H9 (cell line): ENCODE measurements around the gene YY2. TPM values are rescaled to one million over a fixed set of nuclear protein-coding genes. Genes with fewer than 3 reads are reported as not detected.

ENCODE experiments used
- DNase-seq: peaks from one replicate; pipeline ENCODE4 v3.0.0-alpha.2; 2017
- H2AFZ ChIP-seq: one replicate; pipeline ENCODE4 v1.6.1; 2013; ENCODE audit warnings: mild to moderate bottlenecking, low read length, control low read depth, moderate library complexity
- H2AK5ac ChIP-seq: 2 replicates; pipeline ENCODE4 v1.6.1; 2013; ENCODE audit warnings: low read length, control low read depth, mixed read lengths; ENCODE audit not compliant: insufficient read length
- H2BK120ac ChIP-seq: one replicate; pipeline ENCODE4 v1.6.1; 2013; ENCODE audit warnings: low read depth, mild to moderate bottlenecking, low read length, control low read depth, inconsistent platforms; ENCODE audit not compliant: poor library complexity, severe bottlenecking
- H2BK12ac ChIP-seq: 2 replicates; pipeline ENCODE4 v1.6.1; 2013; ENCODE audit warnings: low read length, control low read depth, mixed read lengths, low read depth; ENCODE audit not compliant: insufficient read length
- H2BK15ac ChIP-seq: 2 replicates; pipeline ENCODE4 v1.6.1; 2013; ENCODE audit warnings: low read depth, low read length, control low read depth
- H2BK20ac ChIP-seq: one replicate; pipeline ENCODE4 v1.6.1; 2013; ENCODE audit warnings: low read depth, mild to moderate bottlenecking, low read length, control low read depth, inconsistent platforms; ENCODE audit not compliant: poor library complexity, severe bottlenecking
- H2BK5ac ChIP-seq: 2 replicates; pipeline ENCODE4 v1.6.1; 2013; ENCODE audit warnings: low read length, control low read depth, mixed read lengths; ENCODE audit not compliant: insufficient read length
- H3K14ac ChIP-seq: 2 replicates; pipeline ENCODE4 v1.6.1; 2013; ENCODE audit warnings: low read length, control low read depth; ENCODE audit not compliant: insufficient read depth
- H3K18ac ChIP-seq: 2 replicates; pipeline ENCODE4 v1.6.1; 2013; ENCODE audit warnings: low read depth, mild to moderate bottlenecking, mixed read lengths, low read length, control low read depth; ENCODE audit not compliant: insufficient read length
- H3K23ac ChIP-seq: 2 replicates; pipeline ENCODE4 v1.6.1; 2013; ENCODE audit warnings: low read length, control low read depth, mixed read lengths, low read depth; ENCODE audit not compliant: insufficient read length
- H3K23me2 ChIP-seq: 2 replicates; pipeline ENCODE4 v1.6.1; 2013; ENCODE audit warnings: low read depth, mild to moderate bottlenecking, mixed read lengths, low read length, control low read depth; ENCODE audit not compliant: insufficient read length, poor library complexity, severe bottlenecking
- H3K27ac ChIP-seq: 2 replicates; pipeline ENCODE4 v1.5.1; 2013; ENCODE audit warnings: low read length, control low read depth, mixed read lengths, low read depth; ENCODE audit not compliant: insufficient read length
- H3K27me3 ChIP-seq: 2 replicates; pipeline ENCODE4 v1.6.1; 2013; ENCODE audit warnings: low read length, control low read depth, inconsistent platforms; ENCODE audit not compliant: insufficient read depth
- H3K4ac ChIP-seq: 2 replicates; pipeline ENCODE4 v1.6.1; 2013; ENCODE audit warnings: low read depth, mild to moderate bottlenecking, control low read depth, inconsistent platforms, low read length, moderate library complexity
- H3K4me1 ChIP-seq: 2 replicates; pipeline ENCODE4 v1.6.1; 2013; ENCODE audit warnings: low read length, control low read depth, inconsistent platforms; ENCODE audit not compliant: insufficient read depth
- H3K4me2 ChIP-seq: 2 replicates; pipeline ENCODE4 v1.6.1; 2013; ENCODE audit warnings: low read length, control low read depth, mixed read lengths; ENCODE audit not compliant: insufficient read length, insufficient read depth
- H3K56ac ChIP-seq: 2 replicates; pipeline ENCODE4 v1.6.1; 2013; ENCODE audit warnings: low read depth, mild to moderate bottlenecking, mixed read lengths, low read length, control low read depth; ENCODE audit not compliant: insufficient read length
- H3K79me1 ChIP-seq: 2 replicates; pipeline ENCODE4 v1.6.1; 2013; ENCODE audit warnings: low read depth, mild to moderate bottlenecking, moderate library complexity, low read length, control low read depth, inconsistent platforms; ENCODE audit not compliant: insufficient read depth, poor library complexity, severe bottlenecking
- H3K79me2 ChIP-seq: 2 replicates; pipeline ENCODE4 v1.6.1; 2013; ENCODE audit warnings: low read length, control low read depth, inconsistent platforms; ENCODE audit not compliant: insufficient read depth
- H3K9ac ChIP-seq: 2 replicates; pipeline ENCODE4 v1.6.1; 2013; ENCODE audit warnings: low read length, control low read depth, mixed read lengths; ENCODE audit not compliant: insufficient read length; ENCODE audit errors: extremely low read depth
- H3K9me3 ChIP-seq: one replicate; pipeline ENCODE4 v1.6.1; 2013; ENCODE audit warnings: low read depth, low read length, inconsistent platforms; ENCODE audit not compliant: control insufficient read depth
- H3T11ph ChIP-seq: one replicate; pipeline ENCODE4 v1.6.1; 2013; ENCODE audit warnings: mild to moderate bottlenecking, low read length, control low read depth, inconsistent platforms
- H4K20me1 ChIP-seq: one replicate; pipeline ENCODE4 v1.6.1; 2013; ENCODE audit not compliant: control insufficient read depth, insufficient read length, insufficient read depth
- H4K5ac ChIP-seq: 2 replicates; pipeline ENCODE4 v1.6.1; 2013; ENCODE audit warnings: low read depth, mild to moderate bottlenecking, mixed read lengths, low read length, control low read depth; ENCODE audit not compliant: insufficient read length
- H4K8ac ChIP-seq: replicated peaks from 2 replicates; pipeline ENCODE4 v1.6.1; 2013; ENCODE audit warnings: low read length, control low read depth, mixed read lengths, low read depth; ENCODE audit not compliant: insufficient read length
- H4K91ac ChIP-seq: 2 replicates; pipeline ENCODE4 v1.6.1; 2013; ENCODE audit warnings: low read depth, mild to moderate bottlenecking, moderate library complexity, mixed read lengths, low read length, control low read depth; ENCODE audit not compliant: insufficient read length
- H3K27ac Mint-ChIP-seq, 3 experiments: 2 replicates in 2 of 3; 3 replicates in 1 of 3; pipeline ENCODE4 v1.8.0; 2020 to 2021; ENCODE audit warnings: mixed read lengths in 3 of 3, mild to moderate bottlenecking in 1 of 3, moderate library complexity in 1 of 3
- H3K27me3 Mint-ChIP-seq: 2 replicates; pipeline ENCODE4 v1.8.0; 2021; ENCODE audit warnings: low read depth, mild to moderate bottlenecking, moderate library complexity, mixed read lengths
- H3K36me3 Mint-ChIP-seq, 3 experiments: 2 replicates in 2 of 3; 3 replicates in 1 of 3; pipeline ENCODE4 v1.8.0; 2020 to 2021; ENCODE audit warnings: low read depth in 3 of 3, mixed read lengths in 3 of 3; ENCODE audit not compliant: insufficient read depth in 1 of 3
- H3K4me1 Mint-ChIP-seq, 2 experiments: 2 replicates each; pipeline ENCODE4 v1.8.0; 2020; ENCODE audit warnings: mixed read lengths in 2 of 2
- H3K4me3 Mint-ChIP-seq, 2 experiments: 2 replicates in 1 of 2; 3 replicates in 1 of 2; pipeline ENCODE4 v1.8.0; 2020 to 2021; ENCODE audit warnings: mild to moderate bottlenecking in 2 of 2, mixed read lengths in 2 of 2, moderate library complexity in 1 of 2
- H3K9me3 Mint-ChIP-seq, 2 experiments: 2 replicates in 1 of 2; 3 replicates in 1 of 2; pipeline ENCODE4 v1.8.0; 2020; ENCODE audit warnings: mild to moderate bottlenecking in 2 of 2, mixed read lengths in 2 of 2, moderate library complexity in 1 of 2
- WGBS: extraction: QIAGEN DNeasy Blood & Tissue Kit; methylation state at CpG from one replicate; pipeline ENCODE4 v1.1.7; 2013; ENCODE audit warnings: missing lambda C conversion rate, low lambda C conversion rate, mixed read lengths; ENCODE audit not compliant: insufficient read length; ENCODE audit errors: extremely low coverage; 5-methylcytosine and 5-hydroxymethylcytosine counted together
- total RNA-seq: library from RNA; stranded (reverse); gene quantifications from 2 replicates; pipeline ENCODE4 v1.2.1, GENCODE V29; 2021
- TF ChIP-seq, protein P1 (sequence below): fragments of 200-600 bp; sonication (generic); conservative IDR thresholded peaks from 3 replicates; pipeline ENCODE4 v1.8.0; 2021; ENCODE audit warnings: antibody characterized with exemption, mild to moderate bottlenecking

The YY2 gene
- total RNA-seq, 1 experiment from 2014 or later = 1.8 TPM

DNA sequence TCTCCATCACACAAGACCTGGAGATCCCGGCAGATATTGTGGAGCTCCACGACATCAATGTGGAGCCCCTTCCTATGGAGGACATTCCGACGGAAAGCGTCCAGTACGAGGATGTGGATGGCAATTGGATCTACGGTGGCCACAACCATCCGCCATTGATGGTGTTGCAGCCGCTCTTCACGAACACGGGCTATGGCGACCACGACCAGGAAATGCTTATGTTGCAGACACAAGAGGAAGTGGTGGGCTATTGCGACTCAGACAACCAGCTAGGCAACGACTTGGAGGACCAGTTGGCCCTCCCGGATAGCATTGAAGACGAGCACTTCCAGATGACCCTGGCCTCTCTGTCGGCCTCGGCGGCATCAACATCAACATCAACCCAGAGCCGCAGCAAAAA lies 717 bp downstream of the YY2 start:
- H3K56ac ChIP-seq = no peak overlapping the region
- H3K4ac ChIP-seq = no peak overlapping the region
- H4K8ac ChIP-seq = no peak overlapping the region
- WGBS = no CpG with 5 or more reads among the region's 21 CpGs
- no peak overlapping the region for H2AFZ ChIP-seq
- no peak overlapping the region for H3K14ac ChIP-seq
- no peak overlapping the region for H2BK12ac ChIP-seq
- H3K18ac ChIP-seq = no peak overlapping the region
- H2BK5ac ChIP-seq = no peak overlapping the region
- TF ChIP-seq, protein P1, sequence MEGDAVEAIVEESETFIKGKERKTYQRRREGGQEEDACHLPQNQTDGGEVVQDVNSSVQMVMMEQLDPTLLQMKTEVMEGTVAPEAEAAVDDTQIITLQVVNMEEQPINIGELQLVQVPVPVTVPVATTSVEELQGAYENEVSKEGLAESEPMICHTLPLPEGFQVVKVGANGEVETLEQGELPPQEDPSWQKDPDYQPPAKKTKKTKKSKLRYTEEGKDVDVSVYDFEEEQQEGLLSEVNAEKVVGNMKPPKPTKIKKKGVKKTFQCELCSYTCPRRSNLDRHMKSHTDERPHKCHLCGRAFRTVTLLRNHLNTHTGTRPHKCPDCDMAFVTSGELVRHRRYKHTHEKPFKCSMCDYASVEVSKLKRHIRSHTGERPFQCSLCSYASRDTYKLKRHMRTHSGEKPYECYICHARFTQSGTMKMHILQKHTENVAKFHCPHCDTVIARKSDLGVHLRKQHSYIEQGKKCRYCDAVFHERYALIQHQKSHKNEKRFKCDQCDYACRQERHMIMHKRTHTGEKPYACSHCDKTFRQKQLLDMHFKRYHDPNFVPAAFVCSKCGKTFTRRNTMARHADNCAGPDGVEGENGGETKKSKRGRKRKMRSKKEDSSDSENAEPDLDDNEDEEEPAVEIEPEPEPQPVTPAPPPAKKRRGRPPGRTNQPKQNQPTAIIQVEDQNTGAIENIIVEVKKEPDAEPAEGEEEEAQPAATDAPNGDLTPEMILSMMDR = no peak
- H2AK5ac ChIP-seq = no peak overlapping the region
- no peaks in the 10 kb centered on the region for H3K23me2 ChIP-seq
- H3K27me3 ChIP-seq = no peaks in the 10 kb centered on the region
- H3K4me1 ChIP-seq = no peaks in the 10 kb centered on the region
- no peak overlapping the region; a peak in 1 of 7 replicates for H3K27ac Mint-ChIP-seq
- no peak overlapping the region for H4K91ac ChIP-seq
- no peaks in the 10 kb centered on the region for H3K9me3 ChIP-seq
- no peaks in the 10 kb centered on the region for H3K79me2 ChIP-seq
- H2BK15ac ChIP-seq = no peak overlapping the region
- H2BK20ac ChIP-seq = no peak overlapping the region
- H3K23ac ChIP-seq = no peak overlapping the region
- no peaks in the 10 kb centered on the region for H3K27me3 Mint-ChIP-seq
- H3K27ac ChIP-seq = no peak overlapping the region
- no peak overlapping the region for H3K4me2 ChIP-seq
- H3K4me1 Mint-ChIP-seq = no peaks in the 10 kb centered on the region
- no peak overlapping the region for H4K5ac ChIP-seq
- no peaks in the 10 kb centered on the region for H4K20me1 ChIP-seq
- peaks cover 8 to 29% (median 9%) of the 10 kb centered on the region in 3 experiments; a peak in 6 of 7 replicates for H3K36me3 Mint-ChIP-seq
- no peak for DNase-seq
- H2BK120ac ChIP-seq = no peak overlapping the region
- H3K4me3 Mint-ChIP-seq = no peak overlapping the region
- H3K9ac ChIP-seq = no peak overlapping the region
- no peak overlapping the region for H3T11ph ChIP-seq
- H3K9me3 Mint-ChIP-seq = peaks cover 0 to 22% of the 10 kb centered on the region in 2 experiments; a peak in 4 of 5 replicates
- no peaks in the 10 kb centered on the region for H3K79me1 ChIP-seq
